B cell (primary cell): ENCODE measurements around the gene SPINDOC. TPM values are rescaled to one million over a fixed set of nuclear protein-coding genes. Genes with fewer than 3 reads are reported as not detected.

ENCODE experiments used
- ATAC-seq: fragments of 200-7000 bp; cut with Tn5 transposase; one replicate; pipeline ENCODE4 v1.10.0; 2021; ENCODE audit warnings: low read depth, mild to moderate bottlenecking, moderate number of reproducible peaks, moderate library complexity
- CTCF ChIA-PET: fragments of 350-600 bp; sonication (Branson Sonifier 250); formaldehyde crosslinking; loops from one replicate; lab custom pipeline; 2021; ENCODE audit warnings: antibody characterized with exemption, inconsistent platforms; lab: Charles Lee
- POLR2A ChIA-PET: fragments of 350-600 bp; sonication (Branson Sonifier 250); formaldehyde crosslinking; loops from one replicate; lab custom pipeline; 2021; ENCODE audit warnings: antibody characterized with exemption; lab: Charles Lee
- DNase-seq: peaks from one replicate; pipeline ENCODE4 v3.0.0; 2013
- H2AFZ ChIP-seq: 2 replicates; pipeline ENCODE4 v1.6.1; 2012; ENCODE audit warnings: mild to moderate bottlenecking, low read depth, low read length; ENCODE audit not compliant: insufficient read depth, poor library complexity, severe bottlenecking
- H3K27ac ChIP-seq, 2 donors: 1 replicate in 1 of 2; 2 replicates in 1 of 2; pipeline ENCODE4 v1.5.1; 2012 to 2013; ENCODE audit warnings: low read length in 2 of 2, mild to moderate bottlenecking in 2 of 2, moderate library complexity in 1 of 2
- H3K27me3 ChIP-seq, 4 experiments: fragments of 200-600 bp in 1 of 4; sonication (generic) in 1 of 4; replicated peaks in 1 of 4; 1 replicate in 2 of 4; 2 replicates in 2 of 4; pipeline versions ENCODE4 v1.6.1 to v1.7.0; 2013 to 2016; ENCODE audit warnings: low read length in 3 of 4, mild to moderate bottlenecking in 2 of 4, mixed read lengths in 1 of 4, moderate library complexity in 1 of 4; ENCODE audit not compliant: insufficient read depth in 4 of 4, control insufficient read depth in 3 of 4; ENCODE audit errors: control extremely low read depth in 1 of 4
- H3K36me3 ChIP-seq, 2 experiments: replicated peaks in 1 of 2; 1 replicate in 1 of 2; 2 replicates in 1 of 2; pipeline versions ENCODE4 v1.6.1 to v1.7.1; 2013; ENCODE audit warnings: low read length in 1 of 2; ENCODE audit not compliant: insufficient read depth in 2 of 2, control insufficient read depth in 1 of 2; ENCODE audit errors: control extremely low read depth in 1 of 2, extremely low read depth in 1 of 2
- H3K4me1 ChIP-seq, 2 donors: fragments of 200-600 bp in 1 of 2; sonication (generic) in 1 of 2; 1 replicate in 1 of 2; 2 replicates in 1 of 2; pipeline versions ENCODE4 v1.5.1 to v1.6.1; 2013 to 2017; ENCODE audit warnings: low read length in 2 of 2; ENCODE audit not compliant: control insufficient read depth in 2 of 2, insufficient read depth in 2 of 2
- H3K4me2 ChIP-seq: replicated peaks from 2 replicates; pipeline ENCODE3; 2012; ENCODE audit warnings: mild to moderate bottlenecking, low read depth, low read length; ENCODE audit not compliant: poor library complexity, severe bottlenecking
- H3K4me3 ChIP-seq, 5 experiments: fragments of 200-600 bp in 1 of 5; sonication (generic) in 1 of 5; 1 replicate in 3 of 5; 2 replicates in 2 of 5; pipeline versions ENCODE4 v1.5.1 to v1.7.0; 2011 to 2016; ENCODE audit warnings: low read length in 4 of 5, mild to moderate bottlenecking in 4 of 5, low read depth in 2 of 5, control low read depth in 1 of 5, moderate library complexity in 1 of 5; ENCODE audit not compliant: insufficient read depth in 1 of 5; ENCODE audit errors: control extremely low read depth in 1 of 5, extremely low read depth in 1 of 5
- H3K79me2 ChIP-seq: fragments of 200-600 bp; sonication (generic); one replicate; pipeline ENCODE4 v1.6.0; 2016; ENCODE audit warnings: low read length; ENCODE audit not compliant: control insufficient read depth, insufficient read depth
- H3K9ac ChIP-seq: fragments of 200-600 bp; sonication (generic); 2 replicates; pipeline ENCODE4 v1.6.1; 2017; ENCODE audit warnings: mild to moderate bottlenecking, low read length, moderate library complexity
- H3K9me3 ChIP-seq, 3 donors: one replicate each; pipeline versions ENCODE4 v1.6.1 to v1.7.1; 2013; ENCODE audit warnings: low read length in 2 of 3; ENCODE audit not compliant: control insufficient read depth in 2 of 3, insufficient read depth in 1 of 3; ENCODE audit errors: control extremely low read depth in 1 of 3
- H4K20me1 ChIP-seq: 2 replicates; pipeline ENCODE4 v1.6.0; 2012; ENCODE audit warnings: mild to moderate bottlenecking, low read length; ENCODE audit not compliant: insufficient read depth, control insufficient read depth, poor library complexity, severe bottlenecking
- H3K27ac Mint-ChIP-seq: one replicate; pipeline ENCODE4 v1.8.0; 2021; ENCODE audit warnings: mixed read lengths
- H3K27me3 Mint-ChIP-seq: one replicate; pipeline ENCODE4 v1.8.0; 2021; ENCODE audit warnings: mixed read lengths
- H3K4me1 Mint-ChIP-seq: one replicate; pipeline ENCODE4 v1.8.0; 2021; ENCODE audit warnings: mixed read lengths
- H3K4me3 Mint-ChIP-seq: one replicate; pipeline ENCODE4 v1.8.0; 2021; ENCODE audit warnings: mixed read lengths
- H3K9me3 Mint-ChIP-seq: one replicate; pipeline ENCODE4 v1.8.0; 2022; ENCODE audit warnings: mixed read lengths; ENCODE audit not compliant: insufficient read depth
- EZH2 ChIP-seq: IDR thresholded peaks from 2 replicates; pipeline ENCODE4 v1.6.1; 2012; ENCODE audit warnings: borderline replicate concordance, low read depth, mild to moderate bottlenecking, moderate library complexity, low read length; ENCODE audit not compliant: insufficient read depth, poor library complexity, severe bottlenecking
- WGBS: methylation state at CpG from one replicate; pipeline ENCODE4 v1.1.5; 2013; ENCODE audit warnings: missing lambda C conversion rate; ENCODE audit not compliant: insufficient coverage; 5-methylcytosine and 5-hydroxymethylcytosine counted together
- intact Hi-C: fragments of 100-400 bp; cut with micrococcal nuclease; formaldehyde crosslinking; loops from one replicate; pipeline ENCODE4 v1.10.0; 2022
- polyA plus RNA-seq: library from polyadenylated mRNA; depleted of rRNA; stranded (reverse); fragments of >200 nt; gene quantifications from 2 replicates; pipeline ENCODE4 v1.2.3, GENCODE V29; 2012
- total RNA-seq, 2 donors: library from RNA; stranded (reverse); fragments of 120-200 nt in 1 of 2; gene quantifications; 1 replicate in 1 of 2; 2 replicates in 1 of 2; pipeline versions ENCODE4 v1.2.3 to v1.2.4, GENCODE V29; 2013 to 2022
- TF ChIP-seq, protein P1 (sequence below): fragments of 200-600 bp; IDR thresholded peaks from one replicate; pipeline ENCODE4 v1.8.0; 2022; ENCODE audit warnings: antibody characterized with exemption, mild to moderate bottlenecking

SPINDOC gene
- total and polyA plus RNA-seq, 2 donors (not counting 1 experiment from before 2014, with no cell fraction given): 10.5 to 23.9 TPM

DNA sequence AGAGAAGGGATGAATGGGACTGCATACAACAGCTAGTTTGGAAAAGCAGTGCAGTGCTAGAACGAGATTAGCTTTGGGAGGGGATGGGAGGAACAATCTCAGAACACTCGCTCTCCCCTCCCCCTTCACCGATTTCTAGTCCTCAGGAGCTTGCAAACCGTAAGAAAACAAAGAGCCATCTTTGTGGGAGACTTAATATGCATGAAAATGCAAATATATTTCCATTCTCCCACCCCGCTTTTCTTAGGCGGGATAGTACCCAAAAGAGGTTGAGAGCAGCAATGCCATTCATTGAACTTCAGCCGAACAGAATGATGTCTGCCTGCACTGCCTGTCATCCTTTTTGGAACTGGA lies 1.1 kb downstream of the SPINDOC start:
- H3K27me3 Mint-ChIP-seq: no peaks in the 10 kb centered on the region
- ATAC-seq: no peak
- no peaks in the 10 kb centered on the region for H3K9me3 Mint-ChIP-seq
- no CpG with 5 or more reads among the region's 7 CpGs for WGBS
- Histone ChIP-seq H3K36me3 (peaks cover 0 to 7% of the 10 kb centered on the region in 2 experiments), H3K9me3 (no peaks in the 10 kb centered on the region), H3K27me3 (no peaks in the 10 kb centered on the region), H3K27ac (no peak overlapping the region), H4K20me1 (no peaks in the 10 kb centered on the region), H2AFZ (peak overlapping the region; percentile 89), H3K79me2 (peaks cover 9% of the 10 kb centered on the region), H3K4me3 (peak overlapping the region in 4 of 5 experiments; percentile 79 to 91 (median 84)), H3K4me1 (peaks cover 13 to 18% of the 10 kb centered on the region in 2 donors), H3K4me2 (peak overlapping the region; percentile 91), H3K9ac (peak overlapping the region; percentile 88)
- peaks cover 22% of the 10 kb centered on the region for H3K4me1 Mint-ChIP-seq
- ChIA-PET POLR2A (interaction anchor here (0.5 to 1.0 kb wide), 2 partner anchors 24 to 92 kb away, joined by 3 to 6 read pairs; partner anchors contain the start of gene MARK2), CTCF (interaction anchor here (0.9 to 1.2 kb wide), 2 partner anchors 23 to 124 kb away, joined by 3 to 4 read pairs; partner anchors contain the start of gene NAA40)
- H3K27ac Mint-ChIP-seq: no peak overlapping the region
- DNase-seq: peak; percentile 28
- peak overlapping the region; percentile 86 for H3K4me3 Mint-ChIP-seq
- no peak for TF ChIP-seq EZH2
- TF ChIP-seq, protein P1, sequence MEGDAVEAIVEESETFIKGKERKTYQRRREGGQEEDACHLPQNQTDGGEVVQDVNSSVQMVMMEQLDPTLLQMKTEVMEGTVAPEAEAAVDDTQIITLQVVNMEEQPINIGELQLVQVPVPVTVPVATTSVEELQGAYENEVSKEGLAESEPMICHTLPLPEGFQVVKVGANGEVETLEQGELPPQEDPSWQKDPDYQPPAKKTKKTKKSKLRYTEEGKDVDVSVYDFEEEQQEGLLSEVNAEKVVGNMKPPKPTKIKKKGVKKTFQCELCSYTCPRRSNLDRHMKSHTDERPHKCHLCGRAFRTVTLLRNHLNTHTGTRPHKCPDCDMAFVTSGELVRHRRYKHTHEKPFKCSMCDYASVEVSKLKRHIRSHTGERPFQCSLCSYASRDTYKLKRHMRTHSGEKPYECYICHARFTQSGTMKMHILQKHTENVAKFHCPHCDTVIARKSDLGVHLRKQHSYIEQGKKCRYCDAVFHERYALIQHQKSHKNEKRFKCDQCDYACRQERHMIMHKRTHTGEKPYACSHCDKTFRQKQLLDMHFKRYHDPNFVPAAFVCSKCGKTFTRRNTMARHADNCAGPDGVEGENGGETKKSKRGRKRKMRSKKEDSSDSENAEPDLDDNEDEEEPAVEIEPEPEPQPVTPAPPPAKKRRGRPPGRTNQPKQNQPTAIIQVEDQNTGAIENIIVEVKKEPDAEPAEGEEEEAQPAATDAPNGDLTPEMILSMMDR: no peak
- intact Hi-C loops: no loop called here

DNA sequence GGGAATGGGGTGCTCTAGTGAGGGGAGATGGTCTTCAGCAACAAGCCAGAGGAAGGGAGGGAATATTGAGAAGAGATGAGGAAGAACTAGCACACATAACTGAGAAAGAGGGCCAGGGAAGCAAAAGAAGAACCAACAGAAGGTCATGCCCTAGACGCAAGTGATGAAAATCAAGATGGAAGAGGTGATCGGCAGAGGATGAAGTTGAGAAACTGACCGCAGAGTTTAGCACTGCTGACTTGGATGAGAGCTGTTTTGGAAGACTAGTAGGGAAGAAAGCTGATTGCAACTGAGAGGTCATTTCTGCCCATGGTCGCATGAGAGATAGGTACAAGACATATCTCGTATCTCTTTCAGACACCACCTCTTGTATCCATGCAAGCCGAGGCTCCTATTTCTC lies 2.9 kb downstream of the SPINDOC start:
- Mint-ChIP-seq H3K9me3 (no peaks in the 10 kb centered on the region), H3K4me3 (no peak overlapping the region), H3K4me1 (peaks cover 22% of the 10 kb centered on the region), H3K27ac (no peak overlapping the region), H3K27me3 (no peaks in the 10 kb centered on the region)
- ChIA-PET POLR2A (no interaction called here), CTCF (interaction anchor here (1.0 to 2.5 kb wide), 2 partner anchors 20 to 47 kb away, joined by 3 to 13 read pairs; partner anchors contain the start of gene ZFTA)
- Histone ChIP-seq H3K36me3 (peaks cover 0 to 10% of the 10 kb centered on the region in 2 experiments), H2AFZ (no peak overlapping the region), H3K27me3 (no peaks in the 10 kb centered on the region), H3K4me2 (no peak overlapping the region), H3K27ac (no peak overlapping the region), H3K4me3 (no peak overlapping the region), H3K9ac (no peak overlapping the region), H3K9me3 (no peaks in the 10 kb centered on the region), H3K4me1 (peaks cover 13 to 18% of the 10 kb centered on the region in 2 donors), H3K79me2 (peaks cover 9% of the 10 kb centered on the region), H4K20me1 (no peaks in the 10 kb centered on the region)
- intact Hi-C loops: no loop called here
- TF ChIP-seq EZH2: no peak
- TF ChIP-seq, protein P1: no peak
- DNase-seq (no peak), ATAC-seq (no peak)
- WGBS: 100% methylated on average over 2 of the region's 6 CpGs
